Mucosa of descending colon (tissue), 3 donors: ENCODE data around the gene NPHP4. TPM values are rescaled to one million over a fixed set of nuclear protein-coding genes. Genes with fewer than 3 reads are reported as not detected.

Experiments used
- ATAC-seq: fragments of 200-7000 bp; cut with Tn5 transposase; one replicate; pipeline ENCODE4 v1.9.1; 2020; ENCODE audit warnings: mild to moderate bottlenecking, moderate library complexity
- DNase-seq, 3 donors: peaks; one replicate each; pipeline ENCODE4 v3.0.0-alpha.2; 2020
- H3K36me3 ChIP-seq: fragments of 200-600 bp; one replicate; pipeline ENCODE4 v1.8.0; 2021; ENCODE audit warnings: low read depth, mild to moderate bottlenecking
- H3K4me1 ChIP-seq: fragments of 200-600 bp; one replicate; pipeline ENCODE4 v1.8.0; 2021; ENCODE audit warnings: low read depth, mild to moderate bottlenecking
- H3K4me3 ChIP-seq: fragments of 200-600 bp; one replicate; pipeline ENCODE4 v1.8.0; 2021; ENCODE audit warnings: mild to moderate bottlenecking
- H3K9me3 ChIP-seq: fragments of 200-600 bp; one replicate; pipeline ENCODE4 v1.8.0; 2021; ENCODE audit warnings: mild to moderate bottlenecking
- intact Hi-C, 2 donors: fragments of 100-400 bp; cut with DNase I in 1 of 2; cut with micrococcal nuclease in 1 of 2; formaldehyde crosslinking; loops; one replicate each; pipeline versions ENCODE4 v1.11.0 to v1.11.1; 2022; cut with DNase I, micrococcal nuclease
- total RNA-seq, 3 donors: library from RNA; stranded (reverse); fragmentation: NEBNext Ultra II Directional in 2 of 3; extraction: Animal tissue kit (Norgen Biotek cat#: 25700) in 2 of 3; gene quantifications; one replicate each; pipeline versions ENCODE4 v1.2.1 to v1.2.4, GENCODE V29; 2021 to 2023
- TF ChIP-seq, protein P1 (sequence below): fragments of 200-600 bp; IDR thresholded peaks from one replicate; pipeline ENCODE4 v1.8.0; 2022; ENCODE audit warnings: antibody characterized with exemption, mild to moderate bottlenecking
- donor health status: DM: no; HTN: no; CAD: no; lungs with moderate emphysema.
- donor health status: DM: no; HTN: no; CAD: no.
- donor health status: DM: no; HTN: yes; CAD: no.

NPHP4 gene
- total RNA-seq, 3 donors from 2014 or later = 7.5 to 12.2 (median 10.3) TPM

DNA sequence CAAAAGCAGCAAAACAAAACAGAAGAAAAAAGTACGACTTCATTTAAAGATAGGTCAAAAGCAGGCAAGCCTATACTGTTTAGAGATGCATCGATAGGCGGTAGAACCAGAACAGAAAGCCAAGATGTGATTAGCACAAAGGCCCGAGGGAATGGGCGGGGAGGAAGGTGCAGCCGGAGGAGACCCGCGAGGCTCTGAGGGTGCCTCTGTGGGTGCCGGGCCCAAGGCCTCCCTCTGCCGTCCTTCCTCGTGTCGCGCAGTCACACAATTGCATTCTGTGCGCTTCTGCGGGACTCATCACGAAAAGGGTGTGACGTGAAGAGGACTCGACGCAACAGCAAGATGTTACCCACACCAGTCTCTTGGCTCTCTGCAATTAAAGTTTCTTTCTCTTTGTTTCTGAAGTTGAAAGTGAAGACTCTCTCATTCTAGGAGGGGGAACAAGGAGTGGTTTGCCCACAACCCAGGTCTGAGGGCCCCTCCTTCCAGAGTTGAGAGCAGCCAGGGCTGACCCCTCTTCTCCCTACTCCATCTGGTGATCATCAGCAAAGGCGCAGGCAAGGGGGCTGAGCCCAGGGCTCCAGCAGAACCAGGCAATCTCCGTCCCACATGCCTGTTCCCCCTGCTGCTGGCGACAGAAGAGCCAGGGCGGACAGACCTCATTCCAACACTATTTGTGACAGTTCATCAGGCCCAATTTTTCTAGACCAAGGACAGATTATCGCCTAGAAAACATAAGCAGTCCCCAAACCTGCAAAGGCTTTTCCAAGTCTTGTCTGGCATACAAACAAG, 41.0 kb downstream of the NPHP4 start:
- intact Hi-C loops = no loop called here
- H3K36me3 ChIP-seq = no peaks in the 10 kb centered on the region
- no peak for DNase-seq

DNA sequence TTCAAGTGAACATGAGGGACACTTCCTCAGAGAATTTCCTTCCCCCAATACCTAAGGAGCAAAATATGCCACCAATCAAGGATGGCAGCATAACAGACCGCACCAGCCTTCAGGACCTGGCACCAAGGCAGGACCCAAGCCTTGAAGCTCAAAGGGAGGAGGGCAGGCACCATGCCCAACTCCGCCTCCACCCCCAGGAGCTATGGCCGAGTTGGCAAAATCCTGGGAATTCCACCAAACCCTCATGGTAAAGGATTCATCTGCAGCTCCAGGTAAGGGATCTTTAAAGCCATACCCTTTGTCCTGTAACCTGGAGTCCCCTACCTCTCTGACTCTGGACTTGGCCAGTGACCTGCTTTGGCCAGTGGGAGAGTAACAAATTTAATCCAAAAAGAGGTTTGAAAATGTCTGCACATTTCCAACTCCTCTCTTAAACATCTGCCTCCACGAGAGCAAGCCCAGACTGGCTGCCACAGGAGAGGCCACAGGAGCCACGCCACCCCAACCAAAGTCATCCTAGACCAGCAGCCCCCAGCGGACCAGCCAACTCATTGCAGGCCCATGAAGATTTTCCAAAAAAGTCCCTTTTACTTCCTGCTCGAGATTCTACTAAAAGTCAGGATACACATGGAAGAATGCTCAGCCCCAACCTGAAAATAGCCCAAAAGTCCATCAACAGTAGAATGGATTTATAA, 41.9 kb downstream of the NPHP4 start:
- no peaks in the 10 kb centered on the region for H3K36me3 ChIP-seq
- TF ChIP-seq, protein P1, sequence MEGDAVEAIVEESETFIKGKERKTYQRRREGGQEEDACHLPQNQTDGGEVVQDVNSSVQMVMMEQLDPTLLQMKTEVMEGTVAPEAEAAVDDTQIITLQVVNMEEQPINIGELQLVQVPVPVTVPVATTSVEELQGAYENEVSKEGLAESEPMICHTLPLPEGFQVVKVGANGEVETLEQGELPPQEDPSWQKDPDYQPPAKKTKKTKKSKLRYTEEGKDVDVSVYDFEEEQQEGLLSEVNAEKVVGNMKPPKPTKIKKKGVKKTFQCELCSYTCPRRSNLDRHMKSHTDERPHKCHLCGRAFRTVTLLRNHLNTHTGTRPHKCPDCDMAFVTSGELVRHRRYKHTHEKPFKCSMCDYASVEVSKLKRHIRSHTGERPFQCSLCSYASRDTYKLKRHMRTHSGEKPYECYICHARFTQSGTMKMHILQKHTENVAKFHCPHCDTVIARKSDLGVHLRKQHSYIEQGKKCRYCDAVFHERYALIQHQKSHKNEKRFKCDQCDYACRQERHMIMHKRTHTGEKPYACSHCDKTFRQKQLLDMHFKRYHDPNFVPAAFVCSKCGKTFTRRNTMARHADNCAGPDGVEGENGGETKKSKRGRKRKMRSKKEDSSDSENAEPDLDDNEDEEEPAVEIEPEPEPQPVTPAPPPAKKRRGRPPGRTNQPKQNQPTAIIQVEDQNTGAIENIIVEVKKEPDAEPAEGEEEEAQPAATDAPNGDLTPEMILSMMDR = no peak
- no peaks in the 10 kb centered on the region for H3K4me1 ChIP-seq
- no peaks in the 10 kb centered on the region for H3K9me3 ChIP-seq
- DNase-seq (no peak), ATAC-seq (no peak)
- no peak overlapping the region for H3K4me3 ChIP-seq
- intact Hi-C loops = no loop called here

More for the DNA sequence above, 41.0 kb downstream of the NPHP4 start:
- no peaks in the 10 kb centered on the region for H3K4me1 ChIP-seq
- H3K9me3 ChIP-seq = no peaks in the 10 kb centered on the region
- no peak overlapping the region for H3K4me3 ChIP-seq
- ATAC-seq = no peak
- TF ChIP-seq, protein P1 = no peak

DNA sequence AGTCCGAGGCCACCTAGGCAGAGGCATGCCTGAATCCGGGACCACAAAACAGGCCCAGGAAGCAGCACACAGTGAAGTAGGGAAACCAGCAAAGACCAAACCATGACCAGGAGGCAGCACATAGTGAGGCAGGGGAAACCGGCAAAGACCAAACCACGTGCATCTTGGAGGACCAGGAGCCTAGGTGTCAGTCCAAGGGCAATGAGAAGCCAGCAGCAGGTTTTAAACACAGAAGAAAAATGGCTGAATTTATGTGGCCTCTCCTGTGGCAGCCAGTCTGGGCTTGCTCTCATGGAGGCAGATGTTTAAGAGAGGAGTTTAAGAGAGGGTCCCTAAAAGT, 42.5 kb downstream of the NPHP4 start:
- DNase-seq (no peak), ATAC-seq (no peak)
- Histone ChIP-seq H3K9me3 (no peaks in the 10 kb centered on the region), H3K4me3 (no peak overlapping the region), H3K4me1 (no peaks in the 10 kb centered on the region), H3K36me3 (no peaks in the 10 kb centered on the region)
- TF ChIP-seq, protein P1 = no peak
- intact Hi-C loops = no loop called here

DNA sequence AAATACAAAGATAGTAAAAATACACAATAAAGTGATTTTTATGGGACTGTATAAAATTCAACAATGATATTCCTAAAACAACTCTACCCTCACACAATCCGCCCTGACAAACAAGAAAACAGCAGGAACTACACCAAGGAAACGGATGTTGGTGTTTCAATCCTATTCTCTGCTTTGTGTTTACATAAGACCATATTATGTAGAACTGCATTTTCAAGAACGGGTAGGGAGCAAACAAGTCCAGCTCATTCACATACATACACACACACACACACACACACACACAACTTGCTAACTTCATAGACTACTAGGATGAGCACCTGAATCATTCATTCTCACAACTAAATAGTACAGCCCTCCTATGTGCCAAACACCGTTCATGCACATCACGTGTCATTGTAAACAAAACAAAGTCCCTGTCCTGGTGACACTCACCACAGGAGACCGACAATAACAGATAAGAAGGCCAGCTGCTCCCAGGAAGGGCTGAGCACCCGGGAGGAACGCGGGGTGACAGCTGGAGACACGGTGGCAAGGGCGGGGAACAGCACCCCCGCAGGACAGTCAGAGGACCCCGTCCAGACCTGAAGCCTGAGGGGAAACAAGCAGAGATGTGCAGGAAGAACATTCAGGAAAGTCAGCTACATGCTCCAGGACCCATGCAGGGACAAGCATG, 43.0 kb downstream of the NPHP4 start:
- peak; percentile 73 for ATAC-seq
- no peak overlapping the region for H3K4me3 ChIP-seq
- H3K9me3 ChIP-seq = no peaks in the 10 kb centered on the region
- peak in 1 of 3 donors; percentile 6 for DNase-seq
- no peaks in the 10 kb centered on the region for H3K36me3 ChIP-seq
- no peaks in the 10 kb centered on the region for H3K4me1 ChIP-seq
- TF ChIP-seq, protein P1 = no peak
- intact Hi-C loops = no loop called here

DNA sequence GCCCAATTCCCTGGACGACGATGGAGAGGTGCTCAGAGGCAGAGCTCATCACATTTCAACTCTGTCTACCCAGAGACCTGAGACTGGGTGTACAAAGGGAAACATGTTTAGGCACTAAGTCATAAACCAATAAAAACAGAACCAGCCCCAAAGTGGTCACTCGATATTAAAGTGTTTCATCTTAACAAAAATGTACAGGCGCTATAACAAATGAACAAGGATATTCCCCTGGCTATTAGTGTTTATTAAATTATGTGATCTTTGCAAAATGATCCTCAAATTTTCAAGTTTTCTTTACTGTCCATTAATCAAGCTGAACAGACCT, 43.6 kb downstream of the NPHP4 start:
- H3K4me3 ChIP-seq = no peak overlapping the region
- H3K36me3 ChIP-seq = no peaks in the 10 kb centered on the region
- intact Hi-C loops = no loop called here
- ATAC-seq (no peak), DNase-seq (no peak)
- H3K4me1 ChIP-seq = no peaks in the 10 kb centered on the region
- no peaks in the 10 kb centered on the region for H3K9me3 ChIP-seq
- TF ChIP-seq, protein P1 = no peak
